Ascending aorta (tissue), 2 donors: Measurements from ENCODE around the gene BTBD7. TPM values are rescaled to one million over a fixed set of nuclear protein-coding genes. Genes with fewer than 3 reads are reported as not detected.

ENCODE experiments used
- DNase-seq, 2 donors: peaks; one replicate each; pipeline ENCODE4 v3.0.0-alpha.2; 2019; ENCODE audit warnings: low spot score in 2 of 2
- H3K27ac ChIP-seq, 2 donors: fragments of 200-600 bp; sonication (generic); one replicate each; pipeline ENCODE4 v1.5.1; 2016 to 2017; ENCODE audit warnings: mild to moderate bottlenecking in 1 of 2
- H3K27me3 ChIP-seq: fragments of 200-600 bp; sonication (generic); one replicate; pipeline ENCODE4 v1.5.1; 2017
- H3K36me3 ChIP-seq, 2 donors: fragments of 200-600 bp; sonication (generic); one replicate each; pipeline ENCODE4 v1.5.1; 2016
- H3K4me1 ChIP-seq, 2 donors: fragments of 200-600 bp; sonication (generic); one replicate each; pipeline ENCODE4 v1.5.1; 2016 to 2017; ENCODE audit warnings: mild to moderate bottlenecking in 1 of 2
- H3K4me3 ChIP-seq, 2 donors: fragments of 200-600 bp; sonication (generic); one replicate each; pipeline ENCODE4 v1.5.1; 2016 to 2017; ENCODE audit warnings: mild to moderate bottlenecking in 1 of 2
- H3K9me3 ChIP-seq, 2 donors: fragments of 200-600 bp; sonication (generic); one replicate each; pipeline ENCODE4 v1.5.1; 2016
- intact Hi-C: fragments of 100-400 bp; cut with DNase I; formaldehyde crosslinking; loops from one replicate; pipeline ENCODE4 v1.15.1; 2023
- total RNA-seq: library from RNA; depleted of rRNA; stranded (reverse); fragments of >200 nt; gene quantifications from one replicate; pipeline ENCODE4 v1.1.0, GENCODE V29; 2016
- TF ChIP-seq, protein P1 (sequence below), 3 experiments: fragments of 200-600 bp in 2 of 3; fragments of 450-650 bp in 1 of 3; sonication (generic) in 2 of 3; IDR thresholded peaks; one replicate each; pipeline ENCODE4 v1.5.1; 2016 to 2019; ENCODE audit warnings: antibody characterized with exemption in 3 of 3, mild to moderate bottlenecking in 1 of 3, moderate library complexity in 1 of 3

BTBD7 gene
- total RNA-seq, 1 donor from 2014 or later = 17.2 TPM

- no peaks in the 10 kb centered on the region for H3K36me3 ChIP-seq
- no peaks in the 10 kb centered on the region for H3K27me3 ChIP-seq
- H3K4me3 ChIP-seq = no peak overlapping the region
- no peak overlapping the region for H3K27ac ChIP-seq
- no peak for DNase-seq
- intact Hi-C loops = no loop called here
- peaks cover 0 to 7% of the 10 kb centered on the region in 2 donors for H3K4me1 ChIP-seq
- H3K9me3 ChIP-seq = no peaks in the 10 kb centered on the region
- TF ChIP-seq, protein P1, sequence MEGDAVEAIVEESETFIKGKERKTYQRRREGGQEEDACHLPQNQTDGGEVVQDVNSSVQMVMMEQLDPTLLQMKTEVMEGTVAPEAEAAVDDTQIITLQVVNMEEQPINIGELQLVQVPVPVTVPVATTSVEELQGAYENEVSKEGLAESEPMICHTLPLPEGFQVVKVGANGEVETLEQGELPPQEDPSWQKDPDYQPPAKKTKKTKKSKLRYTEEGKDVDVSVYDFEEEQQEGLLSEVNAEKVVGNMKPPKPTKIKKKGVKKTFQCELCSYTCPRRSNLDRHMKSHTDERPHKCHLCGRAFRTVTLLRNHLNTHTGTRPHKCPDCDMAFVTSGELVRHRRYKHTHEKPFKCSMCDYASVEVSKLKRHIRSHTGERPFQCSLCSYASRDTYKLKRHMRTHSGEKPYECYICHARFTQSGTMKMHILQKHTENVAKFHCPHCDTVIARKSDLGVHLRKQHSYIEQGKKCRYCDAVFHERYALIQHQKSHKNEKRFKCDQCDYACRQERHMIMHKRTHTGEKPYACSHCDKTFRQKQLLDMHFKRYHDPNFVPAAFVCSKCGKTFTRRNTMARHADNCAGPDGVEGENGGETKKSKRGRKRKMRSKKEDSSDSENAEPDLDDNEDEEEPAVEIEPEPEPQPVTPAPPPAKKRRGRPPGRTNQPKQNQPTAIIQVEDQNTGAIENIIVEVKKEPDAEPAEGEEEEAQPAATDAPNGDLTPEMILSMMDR (IDR thresholded peaks at IDR 0.05) = no peak
These were observed 27.0 kb downstream of the BTBD7 start for GRCh38 chr14:93305725-93306418.

- Histone ChIP-seq H3K4me1 (peaks cover 0 to 7% of the 10 kb centered on the region in 2 donors), H3K27ac (no peak overlapping the region), H3K27me3 (no peaks in the 10 kb centered on the region), H3K4me3 (no peak overlapping the region), H3K9me3 (no peaks in the 10 kb centered on the region), H3K36me3 (no peaks in the 10 kb centered on the region)
- intact Hi-C loops = no loop called here
- TF ChIP-seq, protein P1 (IDR thresholded peaks at IDR 0.05) = no peak
- no peak for DNase-seq
These were observed 28.1 kb downstream of the BTBD7 start for GRCh38 chr14:93304771-93305170.

DNA sequence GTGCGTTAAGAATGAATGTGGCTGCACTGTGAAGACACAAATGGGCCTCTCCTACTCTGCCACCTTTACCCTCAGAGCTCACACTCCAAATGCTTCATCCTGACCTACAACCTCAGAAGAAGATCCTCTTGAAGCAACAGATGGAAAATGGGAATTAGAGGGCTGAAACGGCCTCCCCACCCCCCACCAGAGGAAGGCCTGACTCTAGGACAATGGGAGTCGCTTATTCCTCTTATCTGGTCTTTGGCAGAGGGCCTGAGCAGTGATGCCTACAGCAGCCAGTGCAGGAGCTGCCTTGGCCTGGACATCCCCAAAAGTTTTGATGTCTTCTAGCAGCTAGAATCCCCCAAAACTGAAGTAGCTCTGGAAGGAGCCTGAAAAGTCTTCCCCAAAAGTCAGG is 29.2 kb downstream of the BTBD7 start:
- peaks cover 0 to 7% of the 10 kb centered on the region in 2 donors for H3K4me1 ChIP-seq

GRCh38 chr14:93302688-93303581 is 29.9 kb downstream of the BTBD7 start:
- intact Hi-C loops = no loop called here
- Histone ChIP-seq H3K4me3 (no peak overlapping the region), H3K36me3 (no peaks in the 10 kb centered on the region), H3K27me3 (no peaks in the 10 kb centered on the region), H3K9me3 (no peaks in the 10 kb centered on the region), H3K4me1 (peaks cover 0 to 7% of the 10 kb centered on the region in 2 donors), H3K27ac (peak overlapping the region in 1 of 2 donors; percentile 49)
- TF ChIP-seq, protein P1 (IDR thresholded peaks at IDR 0.05) = no peak
- no peak for DNase-seq

More for the DNA sequence above, 29.2 kb downstream of the BTBD7 start:
- no peak for DNase-seq
- Histone ChIP-seq H3K27ac (no peak overlapping the region), H3K27me3 (no peaks in the 10 kb centered on the region), H3K9me3 (no peaks in the 10 kb centered on the region), H3K4me3 (no peak overlapping the region), H3K36me3 (no peaks in the 10 kb centered on the region)
- intact Hi-C loops = no loop called here
- TF ChIP-seq, protein P1 (IDR thresholded peaks at IDR 0.05) = no peak

- DNase-seq = no peak
- no peaks in the 10 kb centered on the region for H3K27me3 ChIP-seq
- peaks cover 0 to 7% of the 10 kb centered on the region in 2 donors for H3K4me1 ChIP-seq
- peak overlapping the region in 1 of 2 donors; percentile 49 for H3K27ac ChIP-seq
- H3K9me3 ChIP-seq = no peaks in the 10 kb centered on the region
- intact Hi-C loops = no loop called here
- no peak overlapping the region for H3K4me3 ChIP-seq
- TF ChIP-seq, protein P1 (IDR thresholded peaks at IDR 0.05) = no peak
- no peaks in the 10 kb centered on the region for H3K36me3 ChIP-seq
These were observed 30.9 kb downstream of the BTBD7 start for GRCh38 chr14:93301821-93302447.
